GM19468 (cell line): ENCODE data around the gene OR5AS1.
"Not testable (repeated sequence)": the region's sequence is repeated elsewhere in the genome, so short reads cannot be mapped to it uniquely, and the experiment has no call there.

Experiments used
- ATAC-seq: cut with Tn5 transposase; IDR thresholded peaks from one replicate; pipeline ENCODE4 v1.9.1; 2021; ENCODE audit warnings: mild to moderate bottlenecking, moderate library complexity, moderate number of reproducible peaks; ENCODE audit not compliant: unreplicated experiment; ENCODE audit errors: extremely low read depth

Gene OR5AS1

GRCh38 chr11:56027354-56027753 is at the start of gene OR5AS1:
OR5AS1 (plus strand) TSS chr11:56027654; CDS start chr11:56030419, 2,765 bp downstream.
- no peak for ATAC-seq

- no peak for ATAC-seq
Measured at GRCh38 chr11:55994525-55994924, 32.9 kb upstream of the OR5AS1 start, which contains the start of gene OR5F1. OR5F1 (minus strand) TSS chr11:55994625; CDS start chr11:55994625, 0 bp downstream.

- ATAC-seq = no peak
Measured at GRCh38 chr11:56010716-56011115, 16.7 kb upstream of the OR5AS1 start.

GRCh38 chr11:56013805-56014204 is 13.6 kb upstream of the OR5AS1 start:
- ATAC-seq = no peak

GRCh38 chr11:56045538-56045937 is 18.1 kb downstream of the OR5AS1 start:
- no peak for ATAC-seq

GRCh38 chr11:56048480-56048879 is 21.0 kb downstream of the OR5AS1 start:
- no peak for ATAC-seq

GRCh38 chr11:56049487-56049886 is 22.0 kb downstream of the OR5AS1 start:
- no peak for ATAC-seq

GRCh38 chr11:56056366-56056765 is 28.9 kb downstream of the OR5AS1 start:
- not testable (repeated sequence) for ATAC-seq

- ATAC-seq = not testable (repeated sequence)
Measured at GRCh38 chr11:56057661-56058237, 30.3 kb downstream of the OR5AS1 start.

GRCh38 chr11:56058260-56058780 is 30.9 kb downstream of the OR5AS1 start:
- not testable (repeated sequence) for ATAC-seq

- no peak for ATAC-seq
Measured at GRCh38 chr11:56066980-56067379, 39.5 kb downstream of the OR5AS1 start.
